GM18505 (cell line): ENCODE results near the gene ZNF138.

Experiments used
- ATAC-seq: cut with Tn5 transposase; IDR thresholded peaks from one replicate; pipeline ENCODE4 v1.9.1; 2021; ENCODE audit not compliant: unreplicated experiment
- POLR2A ChIP-seq: IDR thresholded peaks from 4 replicates; pipeline ENCODE4 v1.6.1; 2011; ENCODE audit warnings: borderline replicate concordance; ENCODE audit not compliant: insufficient read depth, insufficient read length; ENCODE audit errors: extremely low read depth

Gene ZNF138

GRCh38 chr7:64867863-64868440 is 73.7 kb downstream of the ZNF138 start:
- no peak for ATAC-seq
- TF ChIP-seq POLR2A, result no peak

GRCh38 chr7:64868499-64868898 is 74.3 kb downstream of the ZNF138 start:
- no peak for TF ChIP-seq POLR2A
- no peak for ATAC-seq

GRCh38 chr7:64869121-64869725 is 75.0 kb downstream of the ZNF138 start:
- no peak for ATAC-seq
- TF ChIP-seq POLR2A, result no peak

GRCh38 chr7:64869912-64870562 is 75.8 kb downstream of the ZNF138 start:
- TF ChIP-seq POLR2A, result no peak
- no peak for ATAC-seq

- no peak for ATAC-seq
- no peak for TF ChIP-seq POLR2A
Observed at GRCh38 chr7:64870656-64871055, 76.4 kb downstream of the ZNF138 start.

- no peak for ATAC-seq
- TF ChIP-seq POLR2A, result no peak
Observed at GRCh38 chr7:64871761-64872160, 77.5 kb downstream of the ZNF138 start.

GRCh38 chr7:64872351-64873154 is 78.3 kb downstream of the ZNF138 start:
- TF ChIP-seq POLR2A, result no peak

GRCh38 chr7:64873155-64873500 is 78.9 kb downstream of the ZNF138 start:
- TF ChIP-seq POLR2A, result no peak
- no peak for ATAC-seq

More at GRCh38 chr7:64872351-64873154, 78.3 kb downstream of the ZNF138 start:
- ATAC-seq, result no peak

- no peak for TF ChIP-seq POLR2A
- no peak for ATAC-seq
Observed at GRCh38 chr7:64873517-64873916, 79.3 kb downstream of the ZNF138 start.

GRCh38 chr7:64874114-64874513 is 79.9 kb downstream of the ZNF138 start:
- ATAC-seq, result no peak
- no peak for TF ChIP-seq POLR2A

- no peak for TF ChIP-seq POLR2A
- no peak for ATAC-seq
Observed at GRCh38 chr7:64874562-64875250, 80.5 kb downstream of the ZNF138 start.

GRCh38 chr7:64875258-64875657 is 81.0 kb downstream of the ZNF138 start:
- ATAC-seq, result no peak
- TF ChIP-seq POLR2A, result no peak
